Gastrocnemius medialis (tissue), 4 donors: ENCODE data around the gene USP31.

Experiments used
- POLR2A ChIP-seq, 2 donors: fragments of 450-650 bp; IDR thresholded peaks; one replicate each; pipeline ENCODE4 v1.6.1; 2017; ENCODE audit warnings: antibody characterized with exemption in 2 of 2, mild to moderate bottlenecking in 2 of 2, moderate library complexity in 2 of 2
- TF ChIP-seq, protein P1 (sequence below), 5 experiments: fragments of 450-650 bp in 3 of 5; fragments of 200-600 bp in 2 of 5; sonication (generic) in 2 of 5; IDR thresholded peaks in 4 of 5; conservative IDR thresholded peaks in 1 of 5; 1 replicate in 4 of 5; 2 replicates in 1 of 5; pipeline ENCODE4 v1.5.1; 2016 to 2019; ENCODE audit warnings: antibody characterized with exemption in 5 of 5, mild to moderate bottlenecking in 3 of 5, moderate library complexity in 3 of 5

DNA sequence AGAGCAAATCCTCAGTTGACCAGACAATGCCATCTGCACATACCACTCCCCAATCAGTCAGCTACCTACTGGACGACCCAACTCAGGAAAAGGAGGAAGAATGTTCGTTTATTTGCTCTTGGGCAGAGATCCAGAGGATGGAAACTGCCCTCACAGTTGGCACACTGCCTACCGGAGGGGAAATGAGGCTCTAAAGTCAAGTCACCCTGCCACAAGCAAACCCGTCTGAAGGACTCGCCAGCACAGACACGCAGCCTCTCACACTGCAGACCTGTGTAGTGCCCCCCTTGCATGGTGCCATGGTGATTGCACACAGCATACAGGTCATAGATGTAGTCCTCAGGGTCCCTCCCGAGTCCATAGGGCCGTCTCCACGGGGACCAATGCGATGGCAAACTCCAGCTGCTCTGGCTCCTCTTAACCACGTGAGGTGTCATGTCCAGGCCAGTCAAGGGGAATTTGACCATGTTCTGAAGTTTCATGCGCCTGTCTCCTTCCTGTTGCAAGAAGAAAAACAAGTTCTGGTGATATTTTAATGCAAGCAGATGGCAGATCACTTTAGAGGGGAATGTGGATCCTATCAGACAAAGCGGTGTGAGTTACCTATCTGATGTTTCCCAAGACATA is 69.5 kb downstream of the USP31 start:
- TF ChIP-seq, protein P1, sequence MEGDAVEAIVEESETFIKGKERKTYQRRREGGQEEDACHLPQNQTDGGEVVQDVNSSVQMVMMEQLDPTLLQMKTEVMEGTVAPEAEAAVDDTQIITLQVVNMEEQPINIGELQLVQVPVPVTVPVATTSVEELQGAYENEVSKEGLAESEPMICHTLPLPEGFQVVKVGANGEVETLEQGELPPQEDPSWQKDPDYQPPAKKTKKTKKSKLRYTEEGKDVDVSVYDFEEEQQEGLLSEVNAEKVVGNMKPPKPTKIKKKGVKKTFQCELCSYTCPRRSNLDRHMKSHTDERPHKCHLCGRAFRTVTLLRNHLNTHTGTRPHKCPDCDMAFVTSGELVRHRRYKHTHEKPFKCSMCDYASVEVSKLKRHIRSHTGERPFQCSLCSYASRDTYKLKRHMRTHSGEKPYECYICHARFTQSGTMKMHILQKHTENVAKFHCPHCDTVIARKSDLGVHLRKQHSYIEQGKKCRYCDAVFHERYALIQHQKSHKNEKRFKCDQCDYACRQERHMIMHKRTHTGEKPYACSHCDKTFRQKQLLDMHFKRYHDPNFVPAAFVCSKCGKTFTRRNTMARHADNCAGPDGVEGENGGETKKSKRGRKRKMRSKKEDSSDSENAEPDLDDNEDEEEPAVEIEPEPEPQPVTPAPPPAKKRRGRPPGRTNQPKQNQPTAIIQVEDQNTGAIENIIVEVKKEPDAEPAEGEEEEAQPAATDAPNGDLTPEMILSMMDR (IDR thresholded peaks at IDR 0.05 in 4 of 5, conservative IDR thresholded peaks at IDR 0.05 in 1 of 5) = no peak
- no peak for TF ChIP-seq POLR2A (IDR thresholded peaks at IDR 0.05)
